Activated B cell treated with CpG ODN at 0.5 μM for 24 hours (primary cell): ENCODE results near the gene OR8D1. TPM values are rescaled to one million over a fixed set of nuclear protein-coding genes. Genes with fewer than 3 reads are reported as not detected.

Experiments
- ATAC-seq: fragments of 200-7000 bp; cut with Tn5 transposase; one replicate; pipeline ENCODE4 v1.10.0; 2021; ENCODE audit warnings: low read depth, mild to moderate bottlenecking, moderate library complexity
- CTCF ChIA-PET: fragments of 350-600 bp; sonication (Branson Sonifier 250); formaldehyde crosslinking; loops from one replicate; lab custom pipeline; 2021; ENCODE audit warnings: antibody characterized with exemption; lab: Charles Lee
- POLR2A ChIA-PET: fragments of 350-600 bp; sonication (Branson Sonifier 250); formaldehyde crosslinking; loops from one replicate; lab custom pipeline; 2021; ENCODE audit warnings: antibody characterized with exemption; lab: Charles Lee
- DNase-seq: peaks from one replicate; pipeline ENCODE4 v3.0.0; 2022
- H3K27ac Mint-ChIP-seq: one replicate; pipeline ENCODE4 v1.8.0; 2020; ENCODE audit warnings: mixed read lengths
- H3K27me3 Mint-ChIP-seq: one replicate; pipeline ENCODE4 v1.8.0; 2021; ENCODE audit warnings: mixed read lengths
- H3K36me3 Mint-ChIP-seq: one replicate; pipeline ENCODE4 v1.8.0; 2021; ENCODE audit warnings: low read depth, mixed read lengths
- H3K4me1 Mint-ChIP-seq: one replicate; pipeline ENCODE4 v1.8.0; 2021; ENCODE audit warnings: mixed read lengths
- H3K4me3 Mint-ChIP-seq: one replicate; pipeline ENCODE4 v1.8.0; 2020; ENCODE audit warnings: mild to moderate bottlenecking, mixed read lengths
- H3K9me3 Mint-ChIP-seq: one replicate; pipeline ENCODE4 v1.8.0; 2020; ENCODE audit warnings: mixed read lengths
- intact Hi-C: fragments of 100-400 bp; cut with micrococcal nuclease; formaldehyde crosslinking; loops from one replicate; pipeline ENCODE4 v1.15.1; 2024
- total RNA-seq: library from RNA; stranded (reverse); gene quantifications from 2 replicates; pipeline ENCODE4 v1.2.3, GENCODE V29; 2022
- TF ChIP-seq, protein P1 (sequence below): fragments of 200-600 bp; IDR thresholded peaks from one replicate; pipeline ENCODE4 v1.8.0; 2022; ENCODE audit warnings: antibody characterized with exemption, mild to moderate bottlenecking

Gene OR8D1
- not detected in 2 replicates for total RNA-seq

DNA sequence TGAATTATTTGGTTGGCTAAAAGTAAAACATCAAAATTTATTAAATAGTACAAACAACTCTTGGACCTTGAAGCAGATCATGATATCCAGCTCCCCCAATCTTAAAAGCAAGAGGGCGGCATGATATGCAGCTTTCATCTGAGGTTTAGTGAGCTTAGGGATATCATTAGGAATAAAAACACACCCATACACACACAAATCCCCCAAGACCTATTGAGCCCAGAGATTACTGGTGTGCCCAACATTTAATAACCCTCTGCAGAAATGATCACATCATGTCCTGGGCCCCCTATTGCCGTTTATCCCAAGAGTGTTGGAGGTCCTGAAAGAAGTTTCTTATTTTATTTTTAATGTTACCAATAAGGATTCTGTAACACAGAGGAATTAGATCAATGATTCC lies at the start of gene OR8D1:
Gene OR8D1 (minus strand): TSS at position 101 of the 400 bp plus-strand sequence. CDS start 3,183 bp downstream, outside the sequence.
- ChIA-PET POLR2A (no interaction called here), CTCF (no interaction called here)
- TF ChIP-seq, protein P1, sequence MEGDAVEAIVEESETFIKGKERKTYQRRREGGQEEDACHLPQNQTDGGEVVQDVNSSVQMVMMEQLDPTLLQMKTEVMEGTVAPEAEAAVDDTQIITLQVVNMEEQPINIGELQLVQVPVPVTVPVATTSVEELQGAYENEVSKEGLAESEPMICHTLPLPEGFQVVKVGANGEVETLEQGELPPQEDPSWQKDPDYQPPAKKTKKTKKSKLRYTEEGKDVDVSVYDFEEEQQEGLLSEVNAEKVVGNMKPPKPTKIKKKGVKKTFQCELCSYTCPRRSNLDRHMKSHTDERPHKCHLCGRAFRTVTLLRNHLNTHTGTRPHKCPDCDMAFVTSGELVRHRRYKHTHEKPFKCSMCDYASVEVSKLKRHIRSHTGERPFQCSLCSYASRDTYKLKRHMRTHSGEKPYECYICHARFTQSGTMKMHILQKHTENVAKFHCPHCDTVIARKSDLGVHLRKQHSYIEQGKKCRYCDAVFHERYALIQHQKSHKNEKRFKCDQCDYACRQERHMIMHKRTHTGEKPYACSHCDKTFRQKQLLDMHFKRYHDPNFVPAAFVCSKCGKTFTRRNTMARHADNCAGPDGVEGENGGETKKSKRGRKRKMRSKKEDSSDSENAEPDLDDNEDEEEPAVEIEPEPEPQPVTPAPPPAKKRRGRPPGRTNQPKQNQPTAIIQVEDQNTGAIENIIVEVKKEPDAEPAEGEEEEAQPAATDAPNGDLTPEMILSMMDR = no peak
- intact Hi-C loops = no loop called here
- Mint-ChIP-seq H3K27ac (no peak within 1 kb of the TSS), H3K4me3 (no peak within 1 kb of the TSS), H3K9me3 (no peaks in the 10 kb centered on the region), H3K4me1 (no peaks in the 10 kb centered on the region), H3K27me3 (peaks cover 3% of the 10 kb centered on the region), H3K36me3 (no peaks in the 10 kb centered on the region)
- DNase-seq (no peak), ATAC-seq (no peak)

DNA sequence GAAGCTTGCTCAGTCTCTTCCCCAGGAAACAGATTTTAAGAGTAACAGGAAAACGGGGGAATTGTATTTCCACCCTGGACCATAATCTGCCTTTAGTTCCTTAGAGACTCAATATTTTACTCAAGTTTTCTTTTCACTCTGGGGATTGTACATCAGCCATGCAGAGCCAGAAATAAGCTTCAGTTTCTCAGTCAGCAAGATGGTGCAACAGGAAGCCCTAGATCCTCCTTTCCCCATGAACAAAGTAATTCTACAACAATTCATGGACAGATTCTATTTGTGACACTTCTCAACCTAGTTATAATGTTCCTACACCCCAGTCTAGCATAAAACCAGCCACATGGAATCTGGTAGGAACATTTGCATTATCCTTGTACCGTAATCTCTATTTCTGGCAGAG lies 45.8 kb upstream of the OR8D1 start:
- DNase-seq (no peak), ATAC-seq (no peak)
- Mint-ChIP-seq H3K4me3 (no peak overlapping the region), H3K27me3 (no peaks in the 10 kb centered on the region), H3K27ac (no peak overlapping the region), H3K4me1 (peaks cover 3% of the 10 kb centered on the region), H3K36me3 (no peaks in the 10 kb centered on the region), H3K9me3 (peaks cover 2% of the 10 kb centered on the region)
- TF ChIP-seq, protein P1 = no peak
- intact Hi-C loops = no loop called here
- CTCF ChIA-PET = no interaction called here
- POLR2A ChIA-PET = no interaction called here

GRCh38 chr11:124346311-124346955 lies 32.7 kb upstream of the OR8D1 start:
- no peak for DNase-seq
- ATAC-seq = no peak
- ChIA-PET POLR2A (no interaction called here), CTCF (no interaction called here)
- no peaks in the 10 kb centered on the region for H3K36me3 Mint-ChIP-seq
- intact Hi-C loops = no loop called here
- TF ChIP-seq, protein P1 = no peak
- H3K4me3 Mint-ChIP-seq = no peak overlapping the region
- no peaks in the 10 kb centered on the region for H3K4me1 Mint-ChIP-seq
- H3K9me3 Mint-ChIP-seq = peaks cover 5% of the 10 kb centered on the region
- H3K27ac Mint-ChIP-seq = no peak overlapping the region
- H3K27me3 Mint-ChIP-seq = no peaks in the 10 kb centered on the region

GRCh38 chr11:124344346-124344745 lies 30.6 kb upstream of the OR8D1 start:
- ATAC-seq (no peak), DNase-seq (no peak)
- Mint-ChIP-seq H3K9me3 (peaks cover 1% of the 10 kb centered on the region), H3K36me3 (no peaks in the 10 kb centered on the region), H3K27ac (no peak overlapping the region), H3K27me3 (no peaks in the 10 kb centered on the region), H3K4me1 (peaks cover 5% of the 10 kb centered on the region), H3K4me3 (no peak overlapping the region)
- CTCF ChIA-PET = no interaction called here
- POLR2A ChIA-PET = no interaction called here
- intact Hi-C loops = no loop called here
- TF ChIP-seq, protein P1 = no peak

GRCh38 chr11:124340142-124340447 lies 26.3 kb upstream of the OR8D1 start:
- H3K36me3 Mint-ChIP-seq = no peaks in the 10 kb centered on the region
- no peak for ATAC-seq
- H3K9me3 Mint-ChIP-seq = no peaks in the 10 kb centered on the region
- H3K4me3 Mint-ChIP-seq = no peak overlapping the region
- H3K27me3 Mint-ChIP-seq = no peaks in the 10 kb centered on the region
- ChIA-PET POLR2A (no interaction called here), CTCF (no interaction called here)
- no peak for DNase-seq
- H3K4me1 Mint-ChIP-seq = peaks cover 7% of the 10 kb centered on the region
- intact Hi-C loops = no loop called here
- H3K27ac Mint-ChIP-seq = no peak overlapping the region
- TF ChIP-seq, protein P1 = no peak
